ENCODE results near the gene MAP3K6. TPM values are rescaled to one million over a fixed set of nuclear protein-coding genes. Genes with fewer than 3 reads are reported as not detected.

The MAP3K6 gene
- total RNA-seq, 1 experiment from 2014 or later, result 25.1 TPM

DNA sequence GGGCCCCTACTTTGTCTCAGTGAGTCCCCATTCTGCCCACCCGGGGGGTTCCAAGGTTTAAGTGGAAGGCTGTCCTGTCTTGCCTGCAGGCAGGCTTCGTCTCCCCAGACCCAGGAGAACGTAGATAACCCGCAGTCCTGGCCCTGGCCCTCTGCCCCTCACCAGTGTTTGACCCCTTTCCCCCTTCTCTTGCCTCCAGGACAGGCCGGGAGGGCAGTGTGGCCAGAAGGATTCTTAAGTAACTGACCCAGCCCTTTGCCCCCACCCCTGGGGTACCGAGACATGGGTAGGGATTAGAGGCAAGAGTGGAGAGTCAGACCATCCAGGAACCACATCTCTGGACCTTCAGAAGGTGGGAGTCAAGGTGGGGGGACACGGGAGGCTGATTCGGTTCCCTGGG, 36.0 kb downstream of the MAP3K6 start:
- Histone ChIP-seq H3F3A (ENCODE audit: insufficient read depth, low read depth) (no peaks in the 10 kb centered on the region), H3K36me3 (ENCODE audit: low read depth) (no peaks in the 10 kb centered on the region; the same call in 1 of the 2 replicates), H2AFZ (no peak overlapping the region), H3K4me1 (replicated peaks; ENCODE audit: insufficient read depth) (no peaks in the 10 kb centered on the region), H3K4me3 (no peak overlapping the region), H3K27me3 (ENCODE audit: insufficient read depth, low read depth) (no peaks in the 10 kb centered on the region), H4K20me1 (ENCODE audit: insufficient read depth) (no peaks in the 10 kb centered on the region), H3K4me2 (no peak overlapping the region), H3K9me3 (ENCODE audit: insufficient read depth, low read depth) (no peaks in the 10 kb centered on the region), H3K79me2 (ENCODE audit: low read depth) (peaks cover 10% of the 10 kb centered on the region), H3K9me2 (ENCODE audit: insufficient read depth) (no peaks in the 10 kb centered on the region), H3K27ac (no peak overlapping the region)
- TF ChIP-seq, protein P1, sequence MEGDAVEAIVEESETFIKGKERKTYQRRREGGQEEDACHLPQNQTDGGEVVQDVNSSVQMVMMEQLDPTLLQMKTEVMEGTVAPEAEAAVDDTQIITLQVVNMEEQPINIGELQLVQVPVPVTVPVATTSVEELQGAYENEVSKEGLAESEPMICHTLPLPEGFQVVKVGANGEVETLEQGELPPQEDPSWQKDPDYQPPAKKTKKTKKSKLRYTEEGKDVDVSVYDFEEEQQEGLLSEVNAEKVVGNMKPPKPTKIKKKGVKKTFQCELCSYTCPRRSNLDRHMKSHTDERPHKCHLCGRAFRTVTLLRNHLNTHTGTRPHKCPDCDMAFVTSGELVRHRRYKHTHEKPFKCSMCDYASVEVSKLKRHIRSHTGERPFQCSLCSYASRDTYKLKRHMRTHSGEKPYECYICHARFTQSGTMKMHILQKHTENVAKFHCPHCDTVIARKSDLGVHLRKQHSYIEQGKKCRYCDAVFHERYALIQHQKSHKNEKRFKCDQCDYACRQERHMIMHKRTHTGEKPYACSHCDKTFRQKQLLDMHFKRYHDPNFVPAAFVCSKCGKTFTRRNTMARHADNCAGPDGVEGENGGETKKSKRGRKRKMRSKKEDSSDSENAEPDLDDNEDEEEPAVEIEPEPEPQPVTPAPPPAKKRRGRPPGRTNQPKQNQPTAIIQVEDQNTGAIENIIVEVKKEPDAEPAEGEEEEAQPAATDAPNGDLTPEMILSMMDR (conservative IDR thresholded peaks at IDR 0.05), result no peak
- no peak for TF ChIP-seq EZH2 (IDR thresholded peaks at IDR 0.05; ENCODE audit: low read depth)
- BruUV-seq (replicated peaks), result no TSS peak
- intact Hi-C loops (cut with micrococcal nuclease; ENCODE audit: unreplicated experiment), result no loop called here
- no peak for DNase-seq
- ChIA-PET POLR2A (ENCODE audit: unreplicated experiment) (no interaction called here), CTCF (no interaction called here)

DNA sequence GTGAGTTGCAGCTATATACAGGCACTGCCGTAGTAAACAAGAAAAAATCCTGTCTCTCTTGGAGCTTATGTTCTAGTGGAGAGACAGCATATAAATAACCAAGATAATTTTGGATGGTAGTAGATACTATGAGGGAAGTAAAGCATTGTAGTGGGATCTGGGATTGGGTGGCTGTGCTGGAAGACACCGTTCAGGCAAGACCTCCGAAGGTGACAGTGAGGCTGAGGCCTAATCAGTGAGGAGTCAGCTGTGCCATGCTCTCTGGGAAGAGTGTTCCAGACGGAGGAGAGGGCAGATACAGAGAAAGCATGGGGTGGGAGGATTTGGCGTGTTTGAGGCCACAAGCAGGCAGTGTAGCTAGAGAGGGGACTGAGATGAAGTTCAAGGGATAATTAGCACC, 38.8 kb downstream of the MAP3K6 start:
- Histone ChIP-seq H3F3A (ENCODE audit: insufficient read depth, low read depth) (no peaks in the 10 kb centered on the region), H4K20me1 (ENCODE audit: insufficient read depth) (no peaks in the 10 kb centered on the region), H3K4me1 (replicated peaks; ENCODE audit: insufficient read depth) (peaks cover 8% of the 10 kb centered on the region), H2AFZ (no peak overlapping the region), H3K79me2 (ENCODE audit: low read depth) (peaks cover 30% of the 10 kb centered on the region), H3K9me2 (ENCODE audit: insufficient read depth) (no peaks in the 10 kb centered on the region), H3K4me2 (no peak overlapping the region), H3K27me3 (ENCODE audit: insufficient read depth, low read depth) (no peaks in the 10 kb centered on the region), H3K27ac (no peak overlapping the region), H3K36me3 (ENCODE audit: low read depth) (no peaks in the 10 kb centered on the region; the same call in 1 of the 2 replicates), H3K4me3 (no peak overlapping the region), H3K9me3 (ENCODE audit: insufficient read depth, low read depth) (no peaks in the 10 kb centered on the region)
- BruUV-seq (replicated peaks), result no TSS peak
- ChIA-PET CTCF (no interaction called here), POLR2A (ENCODE audit: unreplicated experiment) (no interaction called here)
- no peak for TF ChIP-seq EZH2 (IDR thresholded peaks at IDR 0.05; ENCODE audit: low read depth)
- no peak for DNase-seq
- intact Hi-C loops (cut with micrococcal nuclease; ENCODE audit: unreplicated experiment), result no loop called here

DNA sequence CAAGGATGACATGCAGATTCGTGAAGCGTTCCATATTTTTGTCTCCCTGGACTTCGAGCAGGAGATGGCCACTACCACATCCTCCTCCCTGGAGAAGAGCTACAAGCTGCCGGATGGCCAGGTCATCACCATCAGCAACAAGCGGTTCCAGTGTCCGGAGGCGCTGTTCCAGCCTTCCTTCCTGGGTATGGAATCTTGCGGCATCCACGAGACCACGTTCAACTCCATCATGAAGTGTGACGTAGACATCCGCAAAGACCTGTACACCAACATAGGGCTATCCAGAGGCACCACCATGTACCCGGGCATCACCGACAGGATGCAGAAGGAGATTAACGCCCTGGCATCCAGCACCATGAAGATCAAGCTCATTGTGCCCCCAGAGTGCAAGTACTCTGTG, 41.5 kb downstream of the MAP3K6 start:
- no peak overlapping the region for H3K4me2 ChIP-seq
- H4K20me1 ChIP-seq (ENCODE audit: insufficient read depth), result no peaks in the 10 kb centered on the region
- TF ChIP-seq, protein P1 (conservative IDR thresholded peaks at IDR 0.05), result no peak
- TF ChIP-seq EZH2 (IDR thresholded peaks at IDR 0.05; ENCODE audit: low read depth), result no peak
- ChIA-PET POLR2A (ENCODE audit: unreplicated experiment) (no interaction called here), CTCF (no interaction called here)
- no TSS peak for BruUV-seq (replicated peaks)
- no peaks in the 10 kb centered on the region for H3K27me3 ChIP-seq (ENCODE audit: insufficient read depth, low read depth)
- no peaks in the 10 kb centered on the region for H3K9me2 ChIP-seq (ENCODE audit: insufficient read depth)
- peaks cover 39% of the 10 kb centered on the region for H3K79me2 ChIP-seq (ENCODE audit: low read depth)
- no peaks in the 10 kb centered on the region for H3K9me3 ChIP-seq (ENCODE audit: insufficient read depth, low read depth)
- no peak overlapping the region for H3K27ac ChIP-seq
- H3K36me3 ChIP-seq (ENCODE audit: low read depth), result no peaks in the 10 kb centered on the region
- no peak for DNase-seq
- H3K4me3 ChIP-seq, result no peak overlapping the region
- intact Hi-C loops (cut with micrococcal nuclease; ENCODE audit: unreplicated experiment), result no loop called here
- H2AFZ ChIP-seq, result no peak overlapping the region
- H3K4me1 ChIP-seq (replicated peaks; ENCODE audit: insufficient read depth), result peaks cover 9% of the 10 kb centered on the region
- no peaks in the 10 kb centered on the region for H3F3A ChIP-seq (ENCODE audit: insufficient read depth, low read depth)

Measured in PC-9 (cell line).